22Rv1 (cell line): Measurements from ENCODE around the gene SLC2A11.

Experiments used
- ZFX ChIP-seq: fragments of 450-650 bp; IDR thresholded peaks from 2 replicates; pipeline ENCODE4 v1.6.1; 2017; ENCODE audit warnings: antibody characterized with exemption, borderline replicate concordance
- TF ChIP-seq, protein P1 (sequence below): fragments of 450-650 bp; IDR thresholded peaks from 2 replicates; pipeline ENCODE4 v1.5.1; 2017; ENCODE audit warnings: mild to moderate bottlenecking

DNA sequence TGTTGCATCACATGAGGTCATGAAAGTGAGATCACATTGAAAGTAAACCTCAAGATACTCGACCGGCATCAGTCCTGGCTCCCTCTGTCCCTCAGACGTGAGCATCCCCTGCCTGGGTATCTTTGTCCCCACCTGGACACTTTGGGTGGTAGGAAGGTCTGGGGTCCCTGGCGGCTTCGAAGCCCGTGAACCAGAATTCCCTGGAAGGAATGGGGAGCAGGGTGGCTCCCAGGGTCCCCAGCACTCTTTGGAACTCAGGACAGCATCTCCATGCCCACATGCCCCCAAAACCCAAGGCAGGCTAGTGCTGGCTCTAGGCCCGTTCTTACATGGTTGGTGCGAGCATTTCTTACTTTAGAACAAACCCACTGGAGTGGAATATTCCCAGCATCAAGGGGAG is 26.4 kb upstream of the SLC2A11 start:
- TF ChIP-seq, protein P1, sequence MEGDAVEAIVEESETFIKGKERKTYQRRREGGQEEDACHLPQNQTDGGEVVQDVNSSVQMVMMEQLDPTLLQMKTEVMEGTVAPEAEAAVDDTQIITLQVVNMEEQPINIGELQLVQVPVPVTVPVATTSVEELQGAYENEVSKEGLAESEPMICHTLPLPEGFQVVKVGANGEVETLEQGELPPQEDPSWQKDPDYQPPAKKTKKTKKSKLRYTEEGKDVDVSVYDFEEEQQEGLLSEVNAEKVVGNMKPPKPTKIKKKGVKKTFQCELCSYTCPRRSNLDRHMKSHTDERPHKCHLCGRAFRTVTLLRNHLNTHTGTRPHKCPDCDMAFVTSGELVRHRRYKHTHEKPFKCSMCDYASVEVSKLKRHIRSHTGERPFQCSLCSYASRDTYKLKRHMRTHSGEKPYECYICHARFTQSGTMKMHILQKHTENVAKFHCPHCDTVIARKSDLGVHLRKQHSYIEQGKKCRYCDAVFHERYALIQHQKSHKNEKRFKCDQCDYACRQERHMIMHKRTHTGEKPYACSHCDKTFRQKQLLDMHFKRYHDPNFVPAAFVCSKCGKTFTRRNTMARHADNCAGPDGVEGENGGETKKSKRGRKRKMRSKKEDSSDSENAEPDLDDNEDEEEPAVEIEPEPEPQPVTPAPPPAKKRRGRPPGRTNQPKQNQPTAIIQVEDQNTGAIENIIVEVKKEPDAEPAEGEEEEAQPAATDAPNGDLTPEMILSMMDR = no peak
- TF ChIP-seq ZFX = no peak
